MM.1S (cell line): ENCODE results near the gene LRFN2.

Source experiments
- EZH2 ChIP-seq: fragments of 300-600 bp; sonication (generic); optimal IDR thresholded peaks from 2 replicates; pipeline ENCODE3; 2017; ENCODE audit warnings: low read depth, mild to moderate bottlenecking, antibody characterized with exemption, low read length, mixed read lengths
- TF ChIP-seq, protein P1 (sequence below): fragments of 300-600 bp; sonication (generic); IDR thresholded peaks from 2 replicates; pipeline ENCODE4 v1.5.1; 2016; ENCODE audit warnings: antibody characterized with exemption, low read length, mixed read lengths

DNA sequence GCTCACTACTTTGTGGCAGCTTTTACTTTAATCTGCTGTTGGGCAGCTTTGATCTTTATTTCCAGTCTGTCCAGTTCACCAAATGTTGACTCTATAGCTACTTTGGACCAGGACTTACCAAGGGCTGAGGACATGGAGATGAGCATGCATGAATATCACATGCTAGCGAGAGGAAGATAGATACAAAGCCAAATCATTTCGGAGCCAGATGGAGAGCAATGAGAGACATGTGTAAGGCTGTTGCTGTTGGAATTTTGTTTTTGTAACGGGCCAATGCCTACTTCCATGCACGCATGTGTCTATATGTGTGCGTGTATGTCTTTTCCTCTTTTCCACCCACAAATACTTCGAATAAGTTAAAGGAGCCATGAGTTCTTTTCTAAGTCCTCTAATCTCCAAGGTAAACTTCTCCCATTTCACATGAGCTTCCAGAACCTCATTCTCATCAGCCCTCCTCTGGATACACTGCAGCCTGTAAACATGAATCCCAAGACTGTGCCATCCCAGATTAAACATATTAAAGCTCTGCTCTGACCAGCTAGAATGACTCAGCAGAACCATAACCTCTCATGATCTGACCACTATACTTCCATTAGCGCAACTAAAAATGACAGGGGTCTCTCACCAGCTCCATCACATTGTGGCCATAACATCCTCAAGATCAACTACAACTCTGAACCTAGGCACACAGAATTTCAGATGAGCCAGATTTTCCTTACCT, 160.7 kb downstream of the LRFN2 start:
- TF ChIP-seq, protein P1, sequence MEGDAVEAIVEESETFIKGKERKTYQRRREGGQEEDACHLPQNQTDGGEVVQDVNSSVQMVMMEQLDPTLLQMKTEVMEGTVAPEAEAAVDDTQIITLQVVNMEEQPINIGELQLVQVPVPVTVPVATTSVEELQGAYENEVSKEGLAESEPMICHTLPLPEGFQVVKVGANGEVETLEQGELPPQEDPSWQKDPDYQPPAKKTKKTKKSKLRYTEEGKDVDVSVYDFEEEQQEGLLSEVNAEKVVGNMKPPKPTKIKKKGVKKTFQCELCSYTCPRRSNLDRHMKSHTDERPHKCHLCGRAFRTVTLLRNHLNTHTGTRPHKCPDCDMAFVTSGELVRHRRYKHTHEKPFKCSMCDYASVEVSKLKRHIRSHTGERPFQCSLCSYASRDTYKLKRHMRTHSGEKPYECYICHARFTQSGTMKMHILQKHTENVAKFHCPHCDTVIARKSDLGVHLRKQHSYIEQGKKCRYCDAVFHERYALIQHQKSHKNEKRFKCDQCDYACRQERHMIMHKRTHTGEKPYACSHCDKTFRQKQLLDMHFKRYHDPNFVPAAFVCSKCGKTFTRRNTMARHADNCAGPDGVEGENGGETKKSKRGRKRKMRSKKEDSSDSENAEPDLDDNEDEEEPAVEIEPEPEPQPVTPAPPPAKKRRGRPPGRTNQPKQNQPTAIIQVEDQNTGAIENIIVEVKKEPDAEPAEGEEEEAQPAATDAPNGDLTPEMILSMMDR: no peak
- TF ChIP-seq EZH2: no peak
